ENCODE results near the gene KIF7. TPM values are rescaled to one million over a fixed set of nuclear protein-coding genes. Genes with fewer than 3 reads are reported as not detected.

Gene KIF7
- total and polyA plus RNA-seq, 2 of the 8 experiments (the other 6 are each of a cell fraction or from before 2014, with no cell fraction given) = 4.9 to 14.0 TPM

- no peak overlapping the region for H2BK12ac ChIP-seq (ENCODE audit: low read depth, low read length)
- ChIA-PET POLR2A (ENCODE audit: partially characterized antibody) (interaction anchor here (0.6 kb wide), 1 partner anchor 138 kb away, joined by 3 read pairs; no protein-coding TSS in a partner anchor), CTCF (ENCODE audit: partially characterized antibody) (interaction anchor here (0.6 to 1.4 kb wide), 4 partner anchors 16 to 341 kb away, joined by 3 to 5 read pairs (median 4); no protein-coding TSS in a partner anchor)
- DNase-seq (ENCODE audit: low read depth in 1 of 2, low spot score in 2 of 2) = peak in 1 of 2 experiments; percentile 20
- H2AFZ ChIP-seq (ENCODE audit: low read length) = no peak overlapping the region
- peaks cover 8% of the 10 kb centered on the region; the same call in 1 of the 2 replicates for H3K79me1 ChIP-seq (ENCODE audit: low read depth, low read length)
- H3K9me3 ChIP-seq (ENCODE audit: insufficient read depth in 2 of 2, low read depth in 1 of 2, low read length in 1 of 2) = no peaks in the 10 kb centered on the region
- no peak overlapping the region for H3K4me3 ChIP-seq (ENCODE audit: extremely low read depth in 1 of 4, insufficient read depth in 2 of 4, low read depth in 3 of 4, low read length in 4 of 4)
- no peak overlapping the region for H3K18ac ChIP-seq (ENCODE audit: extremely low read depth, low read length)
- peak overlapping the region; percentile 38 for H4K8ac ChIP-seq (ENCODE audit: extremely low read depth, insufficient read depth, low read length)
- no peak overlapping the region for H2BK15ac ChIP-seq (ENCODE audit: low read length)
- H3K23me2 ChIP-seq (ENCODE audit: low read depth, low read length) = peaks cover 5% of the 10 kb centered on the region; the same call in 1 of the 2 replicates
- H2BK5ac ChIP-seq (ENCODE audit: low read depth, low read length) = no peak overlapping the region
- WGBS, 2 experiments (ENCODE audit: extremely low coverage in 1 of 2, insufficient coverage in 1 of 2, insufficient read length in 1 of 2, insufficient replicate concordance in 2 of 2, low coverage in 1 of 2, low lambda C conversion rate in 2 of 2, missing lambda C conversion rate in 1 of 2) = 73% methylated on average over 7 of the region's 7 CpGs; no CpG with 5 or more reads in 1 of the 2 experiments
- H4K20me1 ChIP-seq (replicated peaks in 1 of 2; ENCODE audit: control insufficient read depth in 1 of 2, insufficient read depth in 2 of 2, low read length in 2 of 2) = peaks cover 3 to 5% of the 10 kb centered on the region in 2 experiments
- H4K91ac ChIP-seq (replicated peaks; ENCODE audit: insufficient read length, low read length) = no peak overlapping the region
- no peaks in the 10 kb centered on the region for H3K27me3 ChIP-seq (replicated peaks in 1 of 4; ENCODE audit: control insufficient read depth in 3 of 4, extremely low read depth in 1 of 4, insufficient read depth in 3 of 4, low read length in 3 of 4)
- H3K14ac ChIP-seq (ENCODE audit: insufficient read length) = no peak overlapping the region
- H3K23ac ChIP-seq (ENCODE audit: insufficient read length) = no peak overlapping the region
- peaks cover 0 to 12% (median 0%) of the 10 kb centered on the region in 4 experiments; a peak in 1 of 8 replicates for H3K36me3 ChIP-seq (ENCODE audit: control insufficient read depth in 2 of 4, insufficient read depth in 4 of 4, low read length in 3 of 4)
- no peak overlapping the region for H3K27ac ChIP-seq (ENCODE audit: low read depth, low read length)
- no peak overlapping the region for H3K4ac ChIP-seq (replicated peaks; ENCODE audit: insufficient read length, low read depth, low read length)
- H2BK20ac ChIP-seq (ENCODE audit: low read length) = no peak overlapping the region
- H2AK5ac ChIP-seq (ENCODE audit: low read depth, low read length) = no peak overlapping the region
- H2BK120ac ChIP-seq (replicated peaks; ENCODE audit: low read depth, low read length) = no peak overlapping the region
- no peak overlapping the region for H3K9ac ChIP-seq (replicated peaks in 1 of 4; ENCODE audit: extremely low read depth in 1 of 4, low read depth in 3 of 4, low read length in 3 of 4)
- H3K56ac ChIP-seq (replicated peaks; ENCODE audit: insufficient read length, low read depth, low read length) = no peak overlapping the region
- peaks cover 0 to 8% of the 10 kb centered on the region in 2 experiments; a peak in 2 of 4 replicates for H3K79me2 ChIP-seq (ENCODE audit: control insufficient read depth in 1 of 2, insufficient read depth in 2 of 2, low read length in 2 of 2)
- no peak for FAIRE-seq
- no peak overlapping the region for H4K5ac ChIP-seq (ENCODE audit: insufficient read length, low read depth, low read length)
- no peak overlapping the region for H3K4me2 ChIP-seq (ENCODE audit: insufficient read depth in 1 of 2, low read depth in 2 of 2, low read length in 2 of 2)
- H3K4me1 ChIP-seq (replicated peaks in 1 of 4; ENCODE audit: control insufficient read depth in 3 of 4, insufficient read depth in 4 of 4, low read length in 3 of 4) = peaks cover 0 to 2% (median under 1%) of the 10 kb centered on the region in 4 experiments; a peak in 2 of 7 replicates
- TF ChIP-seq CHD2 (IDR thresholded peaks at IDR 0.05; ENCODE audit: low read length) (no peak), ATF3 (IDR thresholded peaks at IDR 0.05; ENCODE audit: insufficient read depth, low read depth, low read length) (no peak), CTBP2 (IDR thresholded peaks at IDR 0.05; ENCODE audit: borderline replicate concordance, insufficient read depth, insufficient read length, low read length) (no peak), RAD21 (IDR thresholded peaks at IDR 0.05 in 1 of 2, conservative IDR thresholded peaks at IDR 0.05 in 1 of 2; ENCODE audit: low read depth in 2 of 2, low read length in 2 of 2) (no peak), TAF7 (optimal IDR thresholded peaks at IDR 0.05; ENCODE audit: borderline replicate concordance, low read depth, low read length) (no peak), JUN (IDR thresholded peaks at IDR 0.05; ENCODE audit: low read depth, low read length) (no peak), SP2 (IDR thresholded peaks at IDR 0.05; ENCODE audit: low read length) (no peak), E2F6 (IDR thresholded peaks at IDR 0.05) (no peak), SP4 (IDR thresholded peaks at IDR 0.05; ENCODE audit: low read length) (no peak)
- TF ChIP-seq, protein P1, sequence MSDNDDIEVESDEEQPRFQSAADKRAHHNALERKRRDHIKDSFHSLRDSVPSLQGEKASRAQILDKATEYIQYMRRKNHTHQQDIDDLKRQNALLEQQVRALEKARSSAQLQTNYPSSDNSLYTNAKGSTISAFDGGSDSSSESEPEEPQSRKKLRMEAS (IDR thresholded peaks at IDR 0.05) = no peak
These were observed 3.1 kb downstream of the KIF7 start for GRCh38 chr15:89652131-89652530.
